ENCODE results near the gene ZIC4.

- TF ChIP-seq CTCF (conservative IDR thresholded peaks at IDR 0.05 in 1 of 2, IDR thresholded peaks at IDR 0.05 in 1 of 2; ENCODE audit: extremely low read depth in 1 of 2, insufficient read depth in 1 of 2, low read depth in 1 of 2, low read length in 2 of 2) (no peak), EZH2 (IDR thresholded peaks at IDR 0.05; ENCODE audit: borderline replicate concordance, low read length) (peak; percentile 39)
Observed at GRCh38 chr3:147370349-147370748, 36.0 kb downstream of the ZIC4 start.
